ENCODE data around the gene CUL4B. TPM values are rescaled to one million over a fixed set of nuclear protein-coding genes. Genes with fewer than 3 reads are reported as not detected.
A peak's percentile ranks its signal among the peaks of the same experiment; 100 is the strongest.
"Not testable (repeated sequence)": the region's sequence is repeated elsewhere in the genome, so short reads cannot be mapped to it uniquely, and the experiment has no call there.

CUL4B gene
- total RNA-seq, 6 experiments from 2014 or later = 12.9 to 21.8 (median 18.9) TPM

DNA sequence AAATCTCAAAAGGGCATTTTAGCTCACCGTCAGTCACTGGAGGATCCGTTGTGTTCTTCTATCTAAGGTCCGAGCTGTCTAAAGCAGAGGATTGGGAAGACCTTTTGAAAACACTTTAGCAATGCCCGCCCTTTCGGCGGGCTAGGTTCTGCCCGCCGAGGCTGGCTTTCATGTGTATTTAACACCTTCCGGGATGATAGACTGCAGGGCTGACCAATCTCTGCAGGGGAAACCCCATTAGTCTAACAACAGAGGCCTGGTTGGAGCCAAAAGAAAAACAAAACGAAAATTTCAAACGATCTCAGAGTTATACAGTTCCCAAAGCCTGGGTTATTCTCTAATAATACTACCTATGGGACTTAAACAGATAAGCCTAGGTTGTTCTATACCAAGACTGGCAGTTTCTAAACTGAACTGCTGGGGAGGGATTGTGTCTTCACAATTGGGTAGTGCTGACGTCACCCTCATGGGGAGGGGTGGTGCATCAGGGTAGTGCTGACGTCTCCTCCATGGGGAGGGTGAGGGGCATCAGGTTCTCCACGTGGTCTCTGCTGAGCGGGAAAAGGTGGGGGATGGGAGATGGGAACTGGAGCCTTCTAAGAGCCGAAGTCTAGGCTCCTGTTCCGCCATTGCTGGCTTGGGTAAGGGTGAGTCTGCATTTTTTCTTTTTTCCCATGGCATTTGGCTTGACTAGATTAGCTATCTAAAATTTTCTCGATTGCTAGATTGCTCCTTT lies 14.8 kb upstream of the CUL4B start:
- H3K27ac ChIP-seq = no peak overlapping the region
- ATAC-seq = no peak
- 47% methylated on average over 15 of the region's 18 CpGs for WGBS (ENCODE audit: insufficient coverage, low coverage, low lambda C conversion rate, missing lambda C conversion rate)
- H3K4me1 ChIP-seq = no peaks in the 10 kb centered on the region
- TF ChIP-seq, protein P1, sequence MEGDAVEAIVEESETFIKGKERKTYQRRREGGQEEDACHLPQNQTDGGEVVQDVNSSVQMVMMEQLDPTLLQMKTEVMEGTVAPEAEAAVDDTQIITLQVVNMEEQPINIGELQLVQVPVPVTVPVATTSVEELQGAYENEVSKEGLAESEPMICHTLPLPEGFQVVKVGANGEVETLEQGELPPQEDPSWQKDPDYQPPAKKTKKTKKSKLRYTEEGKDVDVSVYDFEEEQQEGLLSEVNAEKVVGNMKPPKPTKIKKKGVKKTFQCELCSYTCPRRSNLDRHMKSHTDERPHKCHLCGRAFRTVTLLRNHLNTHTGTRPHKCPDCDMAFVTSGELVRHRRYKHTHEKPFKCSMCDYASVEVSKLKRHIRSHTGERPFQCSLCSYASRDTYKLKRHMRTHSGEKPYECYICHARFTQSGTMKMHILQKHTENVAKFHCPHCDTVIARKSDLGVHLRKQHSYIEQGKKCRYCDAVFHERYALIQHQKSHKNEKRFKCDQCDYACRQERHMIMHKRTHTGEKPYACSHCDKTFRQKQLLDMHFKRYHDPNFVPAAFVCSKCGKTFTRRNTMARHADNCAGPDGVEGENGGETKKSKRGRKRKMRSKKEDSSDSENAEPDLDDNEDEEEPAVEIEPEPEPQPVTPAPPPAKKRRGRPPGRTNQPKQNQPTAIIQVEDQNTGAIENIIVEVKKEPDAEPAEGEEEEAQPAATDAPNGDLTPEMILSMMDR (IDR thresholded peaks at IDR 0.05) = no peak
- intact Hi-C loops (cut with DNase I) = no loop called here
- no peaks in the 10 kb centered on the region for H3K27me3 ChIP-seq
- no peak for DNase-seq
- no peaks in the 10 kb centered on the region for H3K9me3 ChIP-seq
- H3K4me3 ChIP-seq = no peak overlapping the region
- no peaks in the 10 kb centered on the region for H3K36me3 ChIP-seq

- DNase-seq; H3K9me3 ChIP-seq; ATAC-seq; H3K4me1 ChIP-seq; intact Hi-C loops (cut with DNase I); H3K27ac ChIP-seq; H3K4me3 ChIP-seq; H3K27me3 ChIP-seq; H3K36me3 ChIP-seq: not testable (repeated sequence)
- WGBS (ENCODE audit: insufficient coverage, low coverage, low lambda C conversion rate, missing lambda C conversion rate) = 63% methylated on average over 7 of the region's 13 CpGs
Measured at GRCh38 chrX:120573806-120574205, 13.0 kb upstream of the CUL4B start.

- WGBS (ENCODE audit: insufficient coverage, low coverage, low lambda C conversion rate, missing lambda C conversion rate) = 53% methylated on average over 2 of the region's 3 CpGs
- no peak for ATAC-seq
- no peaks in the 10 kb centered on the region for H3K9me3 ChIP-seq
Measured at GRCh38 chrX:120570011-120570600, 9.3 kb upstream of the CUL4B start.

GRCh38 chrX:120568609-120569008 lies 7.8 kb upstream of the CUL4B start:
- TF ChIP-seq, protein P1 (IDR thresholded peaks at IDR 0.05) = no peak
- TF ChIP-seq POLR2A (IDR thresholded peaks at IDR 0.05) = no peak
- intact Hi-C loops (cut with DNase I) = loop anchor here in 1 of 2 donors (5.0 kb wide), 1 partner anchor 49 kb away; no protein-coding TSS in a partner anchor
- Histone ChIP-seq H3K36me3 (no peaks in the 10 kb centered on the region), H3K4me1 (no peaks in the 10 kb centered on the region), H3K9me3 (no peaks in the 10 kb centered on the region), H3K27ac (no peak overlapping the region), H3K27me3 (no peaks in the 10 kb centered on the region), H3K4me3 (no peak overlapping the region)
- ATAC-seq (peak in 1 of 4 donors; percentile 20), DNase-seq (no peak)
- 46% methylated on average over 3 of the region's 3 CpGs for WGBS (ENCODE audit: insufficient coverage, low coverage, low lambda C conversion rate, missing lambda C conversion rate)

More at GRCh38 chrX:120570011-120570600, 9.3 kb upstream of the CUL4B start:
- intact Hi-C loops (cut with DNase I) = no loop called here
- TF ChIP-seq POLR2A (IDR thresholded peaks at IDR 0.05) = no peak
- TF ChIP-seq, protein P1 (IDR thresholded peaks at IDR 0.05) = no peak
- no peaks in the 10 kb centered on the region for H3K27me3 ChIP-seq
- H3K4me1 ChIP-seq = no peaks in the 10 kb centered on the region
- no peak overlapping the region for H3K4me3 ChIP-seq
- H3K36me3 ChIP-seq = no peaks in the 10 kb centered on the region
- H3K27ac ChIP-seq = no peak overlapping the region
- no peak for DNase-seq

DNA sequence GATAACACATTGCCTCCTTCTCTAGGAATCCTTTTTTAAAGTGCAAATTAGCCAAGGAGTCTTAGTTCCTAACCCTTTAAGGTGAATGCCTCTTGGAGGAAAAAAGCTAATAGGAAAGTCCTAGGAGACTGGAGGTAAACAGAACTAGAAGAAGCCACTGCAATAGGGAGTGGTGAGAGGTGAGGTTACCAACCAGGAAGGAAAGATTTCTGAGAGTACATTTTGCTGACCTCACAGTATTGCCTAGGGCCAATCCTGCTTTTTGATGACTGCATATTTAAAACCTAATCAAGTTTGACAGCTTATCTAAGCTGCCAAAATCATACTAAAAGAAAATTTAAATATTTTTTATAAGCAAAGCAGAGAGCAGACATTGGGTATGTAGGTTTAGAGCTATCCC lies 7.3 kb upstream of the CUL4B start:
- intact Hi-C loops (cut with DNase I) = loop anchor here in 1 of 2 donors (5.0 kb wide), 1 partner anchor 49 kb away; no protein-coding TSS in a partner anchor
- Histone ChIP-seq H3K27me3 (no peaks in the 10 kb centered on the region), H3K4me3 (no peak overlapping the region), H3K36me3 (no peaks in the 10 kb centered on the region), H3K4me1 (no peaks in the 10 kb centered on the region), H3K27ac (no peak overlapping the region), H3K9me3 (no peaks in the 10 kb centered on the region)
- no peak for TF ChIP-seq POLR2A (IDR thresholded peaks at IDR 0.05)
- TF ChIP-seq, protein P1 (IDR thresholded peaks at IDR 0.05) = no peak
- DNase-seq = no peak
- ATAC-seq = peak in 1 of 4 donors; percentile 64
